Measurements from ENCODE around the gene ANKS3. TPM values are rescaled to one million over a fixed set of nuclear protein-coding genes. Genes with fewer than 3 reads are reported as not detected.
"Not testable (repeated sequence)": the region's sequence is repeated elsewhere in the genome, so short reads cannot be mapped to it uniquely, and the experiment has no call there.

The ANKS3 gene
- total RNA-seq, 1 donor from 2014 or later = 8.7 TPM

DNA sequence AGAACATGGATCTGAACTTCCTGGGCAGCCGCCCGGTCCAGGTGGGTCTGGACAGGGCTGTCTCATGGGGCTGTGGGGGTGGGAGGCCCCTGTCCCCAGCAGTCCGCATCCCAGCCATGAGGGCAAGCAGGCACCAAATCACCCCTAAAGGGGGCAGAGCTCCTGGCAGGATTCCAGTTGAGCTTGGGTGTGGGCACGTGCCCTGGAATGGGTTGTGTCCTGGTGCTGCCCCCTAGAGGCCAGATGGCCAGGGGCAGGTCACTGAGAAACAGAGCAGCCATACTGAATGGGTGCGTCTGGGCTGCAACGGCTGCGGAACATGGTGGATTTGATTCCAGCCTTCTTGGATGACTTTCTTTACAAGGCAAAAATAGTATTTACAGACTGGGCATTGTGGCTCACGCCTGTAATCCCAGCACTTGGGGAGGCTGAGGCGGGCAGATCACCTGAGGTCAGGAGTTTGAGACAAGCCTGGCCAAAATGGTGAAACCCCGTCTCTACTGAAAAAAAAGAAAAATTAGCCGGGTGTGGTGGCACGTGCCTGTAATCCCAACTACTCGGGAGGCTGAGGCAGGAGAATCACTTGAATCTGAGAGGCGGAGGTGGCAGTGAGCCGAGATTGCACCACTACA, 83.5 kb downstream of the ANKS3 start:
- H3K4me1 ChIP-seq; H3K27me3 ChIP-seq (ENCODE audit: low read depth); intact Hi-C loops (cut with micrococcal nuclease); H3K4me3 ChIP-seq; H3K9me3 ChIP-seq (replicated peaks); H3K27ac ChIP-seq (replicated peaks): not testable (repeated sequence)
- peaks cover 56% of the 10 kb centered on the region for H3K36me3 ChIP-seq
- peak; percentile 44 for DNase-seq
- TF ChIP-seq, protein P1, sequence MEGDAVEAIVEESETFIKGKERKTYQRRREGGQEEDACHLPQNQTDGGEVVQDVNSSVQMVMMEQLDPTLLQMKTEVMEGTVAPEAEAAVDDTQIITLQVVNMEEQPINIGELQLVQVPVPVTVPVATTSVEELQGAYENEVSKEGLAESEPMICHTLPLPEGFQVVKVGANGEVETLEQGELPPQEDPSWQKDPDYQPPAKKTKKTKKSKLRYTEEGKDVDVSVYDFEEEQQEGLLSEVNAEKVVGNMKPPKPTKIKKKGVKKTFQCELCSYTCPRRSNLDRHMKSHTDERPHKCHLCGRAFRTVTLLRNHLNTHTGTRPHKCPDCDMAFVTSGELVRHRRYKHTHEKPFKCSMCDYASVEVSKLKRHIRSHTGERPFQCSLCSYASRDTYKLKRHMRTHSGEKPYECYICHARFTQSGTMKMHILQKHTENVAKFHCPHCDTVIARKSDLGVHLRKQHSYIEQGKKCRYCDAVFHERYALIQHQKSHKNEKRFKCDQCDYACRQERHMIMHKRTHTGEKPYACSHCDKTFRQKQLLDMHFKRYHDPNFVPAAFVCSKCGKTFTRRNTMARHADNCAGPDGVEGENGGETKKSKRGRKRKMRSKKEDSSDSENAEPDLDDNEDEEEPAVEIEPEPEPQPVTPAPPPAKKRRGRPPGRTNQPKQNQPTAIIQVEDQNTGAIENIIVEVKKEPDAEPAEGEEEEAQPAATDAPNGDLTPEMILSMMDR (IDR thresholded peaks at IDR 0.05; ENCODE audit: borderline replicate concordance) = peak; percentile 68

DNA sequence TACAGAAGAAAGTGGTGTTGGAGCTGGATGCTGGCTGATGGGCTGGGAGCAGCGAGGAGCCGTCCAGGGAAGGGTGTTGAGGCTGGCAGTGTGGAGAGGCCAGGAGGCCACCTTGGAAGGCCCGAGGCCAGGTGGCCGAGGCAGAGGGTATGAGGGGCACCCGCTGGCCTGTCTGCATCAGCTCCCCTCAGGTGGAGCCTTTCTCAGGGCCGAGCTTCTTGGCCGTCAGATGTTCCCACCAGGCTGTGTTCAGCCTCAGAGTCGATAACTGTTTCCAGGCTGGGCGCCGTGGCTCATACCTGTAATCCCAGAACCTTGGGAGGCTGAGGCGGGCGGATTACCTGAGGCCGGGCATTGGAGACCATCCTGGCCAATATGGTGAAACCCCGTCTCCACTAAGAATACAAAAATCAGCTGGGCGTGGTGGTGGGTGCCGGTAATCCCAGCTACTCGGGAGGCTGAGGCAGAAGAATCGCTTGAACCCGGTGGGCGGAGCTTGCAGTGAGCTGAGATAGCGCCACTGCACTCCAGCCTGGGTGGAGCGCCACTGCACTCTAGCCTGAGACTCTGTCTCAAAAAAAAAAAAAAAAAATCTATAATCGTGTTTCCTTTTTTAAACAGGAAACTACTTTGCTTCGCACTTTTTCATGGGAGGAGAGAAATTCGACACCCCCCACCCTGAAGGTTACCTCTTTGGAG, 84.2 kb downstream of the ANKS3 start:
- Histone ChIP-seq H3K27ac (replicated peaks) (no peak overlapping the region), H3K4me1 (no peaks in the 10 kb centered on the region), H3K9me3 (replicated peaks) (no peaks in the 10 kb centered on the region), H3K27me3 (ENCODE audit: low read depth) (no peaks in the 10 kb centered on the region), H3K4me3 (no peak overlapping the region), H3K36me3 (peaks cover 52% of the 10 kb centered on the region)
- TF ChIP-seq, protein P1 (IDR thresholded peaks at IDR 0.05; ENCODE audit: borderline replicate concordance) = no peak
- intact Hi-C loops (cut with micrococcal nuclease) = no loop called here
- no peak for DNase-seq

DNA sequence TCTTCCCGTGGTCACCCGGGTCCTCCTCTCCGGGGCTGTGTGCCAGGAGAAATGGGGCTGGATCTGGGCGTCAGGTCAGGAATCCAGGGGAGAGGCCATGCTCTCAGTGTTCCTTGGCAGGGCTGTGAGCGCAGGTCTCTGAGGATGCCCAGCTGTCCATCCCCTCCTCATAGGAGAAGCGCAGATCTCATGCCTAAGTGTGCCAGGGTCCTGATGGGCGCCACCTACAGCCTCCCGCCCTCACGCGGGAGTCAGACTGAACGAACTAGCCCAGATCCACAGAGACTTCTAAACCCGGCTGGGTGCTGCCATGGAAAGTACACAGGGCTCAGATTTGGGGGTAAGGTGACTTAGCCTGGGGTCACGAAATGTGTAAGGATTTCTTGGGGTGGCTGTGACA, 85.2 kb downstream of the ANKS3 start:
- DNase-seq = no peak
- no peak overlapping the region for H3K4me3 ChIP-seq
- H3K27me3 ChIP-seq (ENCODE audit: low read depth) = no peaks in the 10 kb centered on the region
- H3K27ac ChIP-seq (replicated peaks) = no peak overlapping the region
- no peaks in the 10 kb centered on the region for H3K4me1 ChIP-seq
- H3K9me3 ChIP-seq (replicated peaks) = no peaks in the 10 kb centered on the region
- H3K36me3 ChIP-seq = peaks cover 44% of the 10 kb centered on the region
- TF ChIP-seq, protein P1 (IDR thresholded peaks at IDR 0.05; ENCODE audit: borderline replicate concordance) = no peak
- intact Hi-C loops (cut with micrococcal nuclease) = no loop called here

DNA sequence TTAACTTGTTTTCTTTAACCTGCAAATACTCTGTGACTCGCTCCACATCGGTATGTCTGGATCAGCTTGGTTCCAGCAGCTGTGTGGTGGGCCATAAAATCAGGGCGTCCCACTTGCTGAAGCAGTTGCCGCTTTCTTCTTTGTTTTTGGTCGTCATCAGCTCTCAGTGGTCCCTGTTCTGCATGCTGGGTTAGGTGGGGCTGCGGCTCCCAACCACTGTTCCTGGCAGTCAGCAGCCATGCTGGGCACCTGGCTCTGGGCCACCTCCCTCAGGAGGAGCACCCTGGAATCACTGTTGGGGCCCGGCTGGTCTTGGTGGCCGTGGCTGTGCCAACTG, 86.5 kb downstream of the ANKS3 start:
- peaks cover 31% of the 10 kb centered on the region for H3K36me3 ChIP-seq
- H3K27me3 ChIP-seq (ENCODE audit: low read depth) = no peaks in the 10 kb centered on the region
- intact Hi-C loops (cut with micrococcal nuclease) = no loop called here
- TF ChIP-seq, protein P1 (IDR thresholded peaks at IDR 0.05; ENCODE audit: borderline replicate concordance) = no peak
- H3K27ac ChIP-seq (replicated peaks) = no peak overlapping the region
- H3K9me3 ChIP-seq (replicated peaks) = no peaks in the 10 kb centered on the region
- DNase-seq = no peak
- H3K4me3 ChIP-seq = no peak overlapping the region
- H3K4me1 ChIP-seq = no peaks in the 10 kb centered on the region

DNA sequence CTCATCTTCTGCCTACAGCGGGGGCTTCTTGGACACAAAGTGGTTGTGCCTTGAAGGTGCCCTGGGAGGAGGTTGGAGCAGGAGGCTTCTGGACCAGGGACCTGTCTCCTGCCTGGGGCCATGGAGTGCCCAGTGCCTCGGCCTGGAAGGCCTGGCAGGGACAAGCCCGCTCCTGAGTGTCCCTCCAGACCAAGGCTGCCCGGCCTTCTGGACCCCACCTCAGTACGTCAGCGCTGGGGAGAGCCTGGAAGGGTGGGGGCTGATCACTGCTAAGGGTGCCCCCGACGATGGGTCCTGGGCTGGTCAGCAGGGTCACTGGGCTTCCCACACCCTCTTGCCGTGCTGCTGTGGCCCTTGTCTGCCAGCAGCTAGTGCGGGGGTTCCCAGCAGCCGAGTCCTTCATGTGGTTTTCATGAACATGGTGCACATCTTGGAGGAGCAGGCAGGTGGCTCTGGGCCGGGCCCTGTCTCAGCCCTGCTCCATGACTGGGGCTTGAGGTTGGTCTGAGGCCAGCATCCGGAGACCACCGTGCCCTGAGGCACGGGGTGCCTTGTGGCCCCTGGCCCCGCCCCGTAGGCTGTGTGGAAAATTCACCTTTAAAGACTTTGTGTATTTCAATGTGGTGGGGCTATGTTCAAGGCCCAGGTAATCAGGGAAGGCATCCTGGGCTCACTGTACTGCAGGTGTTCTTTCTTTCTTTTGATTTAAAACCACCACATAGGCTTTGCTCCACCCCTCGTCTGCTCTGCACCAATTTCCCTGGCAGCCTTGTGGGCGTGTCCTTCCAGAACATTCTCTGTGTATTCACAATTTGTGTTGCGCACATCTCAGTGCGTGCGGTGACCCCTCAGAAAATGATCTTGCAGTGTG, 87.1 kb downstream of the ANKS3 start:
- H3K4me3 ChIP-seq = no peak overlapping the region
- H3K36me3 ChIP-seq = peaks cover 25% of the 10 kb centered on the region
- TF ChIP-seq, protein P1 (IDR thresholded peaks at IDR 0.05; ENCODE audit: borderline replicate concordance) = no peak
- intact Hi-C loops (cut with micrococcal nuclease) = no loop called here
- no peaks in the 10 kb centered on the region for H3K9me3 ChIP-seq (replicated peaks)
- DNase-seq = no peak
- H3K27ac ChIP-seq (replicated peaks) = no peak overlapping the region
- no peaks in the 10 kb centered on the region for H3K4me1 ChIP-seq
- no peaks in the 10 kb centered on the region for H3K27me3 ChIP-seq (ENCODE audit: low read depth)

Small RNAs within 50 kb of the gene (microRNA-seq; reads per million reads assigned to microRNA genes)
- not detected for gene MIR6769A

Other genes with a start within 250 kb of the ANKS3 start
- 48.5 TPM for gene CDIP1, start 195.5 kb downstream of the ANKS3 start, total RNA-seq
- 0.08 TPM for gene C16orf96, start 177.9 kb downstream of the ANKS3 start, total RNA-seq
- 24.7 TPM for gene UBALD1, start 119.4 kb downstream of the ANKS3 start, total RNA-seq
- 30.5 TPM for gene MGRN1, start 109.4 kb downstream of the ANKS3 start, total RNA-seq
- 61.9 TPM for gene NUDT16L1, start 40.7 kb downstream of the ANKS3 start, total RNA-seq
- 0.77 TPM for gene DNAAF8, start 266 bp upstream of the ANKS3 start, total RNA-seq
- gene ZNF500, start 32.9 kb upstream of the ANKS3 start, total RNA-seq = 5.4 TPM
- gene SEPTIN12, start 54.1 kb upstream of the ANKS3 start, total RNA-seq = not detected
- gene SMIM22, start 61.1 kb upstream of the ANKS3 start, total RNA-seq = not detected
- 97.4 TPM for gene ROGDI, start 68.4 kb upstream of the ANKS3 start, total RNA-seq
- gene GLYR1, start 113.0 kb upstream of the ANKS3 start, total RNA-seq = 86.7 TPM
- gene UBN1, start 113.2 kb upstream of the ANKS3 start, total RNA-seq = 41.1 TPM
- gene PPL, start 202.9 kb upstream of the ANKS3 start, total RNA-seq = 7.6 TPM
- gene SEC14L5, start 224.1 kb upstream of the ANKS3 start, total RNA-seq = 15.5 TPM

All from left ventricle myocardium inferior (tissue), 1 donor.